Breast epithelium (tissue), 3 donors: Measurements from ENCODE around the gene MKRN1.
"Not testable (repeated sequence)": the region's sequence is repeated elsewhere in the genome, so short reads cannot be mapped to it uniquely, and the experiment has no call there.

Experiments used
- POLR2A ChIP-seq: fragments of 450-650 bp; IDR thresholded peaks from one replicate; pipeline ENCODE4 v1.6.1; 2016; ENCODE audit warnings: antibody characterized with exemption, mild to moderate bottlenecking, moderate library complexity
- POLR2AphosphoS5 ChIP-seq, 3 donors: sonication (generic); formaldehyde crosslinking; IDR thresholded peaks; one replicate each; pipeline ENCODE4 v1.6.1; 2017; ENCODE audit warnings: antibody characterized with exemption in 3 of 3
- TF ChIP-seq, protein P1 (sequence below), 3 donors: fragments of 450-650 bp; IDR thresholded peaks; one replicate each; pipeline ENCODE4 v1.5.1; 2016 to 2017; ENCODE audit warnings: antibody characterized with exemption in 3 of 3, mild to moderate bottlenecking in 3 of 3, moderate library complexity in 3 of 3

DNA sequence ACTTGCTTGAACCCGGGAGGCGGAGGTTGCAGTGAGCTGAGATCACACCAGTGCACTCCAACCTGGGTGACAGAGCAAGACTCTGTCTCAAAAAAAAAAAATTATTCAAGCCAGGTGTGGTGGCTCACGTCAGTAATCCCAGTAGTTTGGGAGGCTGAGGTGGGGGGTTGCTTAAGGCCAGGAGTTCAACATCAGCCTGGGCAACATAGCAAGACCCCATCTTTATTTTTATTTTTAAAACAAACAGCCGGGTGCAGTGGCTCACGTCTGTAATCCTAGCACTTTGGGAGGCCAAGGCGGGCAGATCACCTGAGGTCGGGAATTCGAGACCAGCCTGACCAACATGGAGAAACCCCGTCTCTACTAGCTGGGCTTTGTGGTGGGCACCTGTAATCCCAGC is 63.5 kb downstream of the MKRN1 start:
- TF ChIP-seq, protein P1, sequence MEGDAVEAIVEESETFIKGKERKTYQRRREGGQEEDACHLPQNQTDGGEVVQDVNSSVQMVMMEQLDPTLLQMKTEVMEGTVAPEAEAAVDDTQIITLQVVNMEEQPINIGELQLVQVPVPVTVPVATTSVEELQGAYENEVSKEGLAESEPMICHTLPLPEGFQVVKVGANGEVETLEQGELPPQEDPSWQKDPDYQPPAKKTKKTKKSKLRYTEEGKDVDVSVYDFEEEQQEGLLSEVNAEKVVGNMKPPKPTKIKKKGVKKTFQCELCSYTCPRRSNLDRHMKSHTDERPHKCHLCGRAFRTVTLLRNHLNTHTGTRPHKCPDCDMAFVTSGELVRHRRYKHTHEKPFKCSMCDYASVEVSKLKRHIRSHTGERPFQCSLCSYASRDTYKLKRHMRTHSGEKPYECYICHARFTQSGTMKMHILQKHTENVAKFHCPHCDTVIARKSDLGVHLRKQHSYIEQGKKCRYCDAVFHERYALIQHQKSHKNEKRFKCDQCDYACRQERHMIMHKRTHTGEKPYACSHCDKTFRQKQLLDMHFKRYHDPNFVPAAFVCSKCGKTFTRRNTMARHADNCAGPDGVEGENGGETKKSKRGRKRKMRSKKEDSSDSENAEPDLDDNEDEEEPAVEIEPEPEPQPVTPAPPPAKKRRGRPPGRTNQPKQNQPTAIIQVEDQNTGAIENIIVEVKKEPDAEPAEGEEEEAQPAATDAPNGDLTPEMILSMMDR (IDR thresholded peaks at IDR 0.05), result not testable (repeated sequence)
- not testable (repeated sequence) for TF ChIP-seq POLR2A; POLR2AphosphoS5 (IDR thresholded peaks at IDR 0.05)
